GM23248 (cell line): ENCODE measurements around the gene VKORC1.

ENCODE experiments used
- EZH2 ChIP-seq: fragments of 200-600 bp; sonication (generic); IDR thresholded peaks from 2 replicates; pipeline ENCODE4 v1.6.1; 2018; ENCODE audit warnings: antibody characterized with exemption, mild to moderate bottlenecking; ENCODE audit not compliant: insufficient read depth, poor library complexity, severe bottlenecking
- EZH2phosphoT487 ChIP-seq: fragments of 200-600 bp; sonication (generic); IDR thresholded peaks from 2 replicates; pipeline ENCODE4 v1.6.1; 2018; ENCODE audit warnings: antibody characterized with exemption, moderate library complexity, mild to moderate bottlenecking, low read depth; ENCODE audit not compliant: insufficient read depth

- no peak for TF ChIP-seq EZH2
- TF ChIP-seq EZH2phosphoT487: no peak
Measured at GRCh38 chr16:31077592-31078396, 16.8 kb downstream of the VKORC1 start.
